Spleen (tissue), 11 donors: ENCODE results near the gene HECTD1. TPM values are rescaled to one million over a fixed set of nuclear protein-coding genes. Genes with fewer than 3 reads are reported as not detected.

Source experiments
- DNase-seq: peaks from one replicate; pipeline ENCODE4 v3.0.0-alpha.2; 2020
- H3K27ac ChIP-seq, 8 donors: fragments of 200-600 bp; sonication (generic) in 7 of 8; 1 replicate in 4 of 8; 2 replicates in 4 of 8; pipeline versions ENCODE4 v1.5.0 to v1.8.0; 2016 to 2021; ENCODE audit warnings: inconsistent platforms in 4 of 8, mild to moderate bottlenecking in 4 of 8, moderate library complexity in 1 of 8
- H3K27me3 ChIP-seq, 7 donors: fragments of 200-600 bp; sonication (generic) in 6 of 7; replicated peaks in 1 of 7; 1 replicate in 4 of 7; 2 replicates in 3 of 7; pipeline versions ENCODE4 v1.5.0 to v1.8.0; 2016 to 2021; ENCODE audit warnings: inconsistent platforms in 3 of 7, mild to moderate bottlenecking in 1 of 7
- H3K36me3 ChIP-seq, 6 donors: fragments of 200-600 bp; sonication (generic) in 5 of 6; 1 replicate in 4 of 6; 2 replicates in 2 of 6; pipeline versions ENCODE4 v1.5.0 to v1.8.0; 2016 to 2021; ENCODE audit warnings: inconsistent platforms in 2 of 6
- H3K4me1 ChIP-seq, 6 donors: fragments of 200-600 bp; sonication (generic) in 5 of 6; 1 replicate in 3 of 6; 2 replicates in 3 of 6; pipeline versions ENCODE4 v1.5.0 to v1.8.0; 2016 to 2021; ENCODE audit warnings: inconsistent platforms in 3 of 6
- H3K4me3 ChIP-seq, 8 donors: fragments of 200-600 bp; sonication (generic) in 7 of 8; 1 replicate in 4 of 8; 2 replicates in 4 of 8; pipeline versions ENCODE4 v1.5.0 to v1.8.0; 2016 to 2021; ENCODE audit warnings: inconsistent platforms in 4 of 8, mild to moderate bottlenecking in 4 of 8, moderate library complexity in 2 of 8
- H3K9me3 ChIP-seq, 8 donors: fragments of 200-600 bp; sonication (generic) in 7 of 8; 1 replicate in 4 of 8; 2 replicates in 4 of 8; pipeline versions ENCODE4 v1.5.0 to v1.8.0; 2016 to 2021; ENCODE audit warnings: inconsistent platforms in 4 of 8
- CTCF ChIP-seq, 11 experiments: fragments of 200-600 bp in 7 of 11; fragments of 450-650 bp in 4 of 11; sonication (generic) in 4 of 11; IDR thresholded peaks in 8 of 11; conservative IDR thresholded peaks in 3 of 11; 1 replicate in 7 of 11; 2 replicates in 4 of 11; pipeline versions ENCODE4 v1.4.0 to v1.8.0; 2016 to 2021; ENCODE audit warnings: antibody characterized with exemption in 11 of 11, inconsistent platforms in 4 of 11, mild to moderate bottlenecking in 1 of 11
- POLR2A ChIP-seq, 3 donors: fragments of 450-650 bp; IDR thresholded peaks; one replicate each; pipeline ENCODE4 v1.5.1; 2017; ENCODE audit warnings: antibody characterized with exemption in 3 of 3, mild to moderate bottlenecking in 1 of 3
- POLR2AphosphoS5 ChIP-seq, 3 donors: sonication (generic); formaldehyde crosslinking; IDR thresholded peaks; one replicate each; pipeline ENCODE4 v1.5.1; 2017; ENCODE audit warnings: antibody characterized with exemption in 3 of 3
- WGBS, 5 donors: extraction: QIAGEN DNeasy Blood & Tissue Kit in 3 of 5; methylation state at CpG; one replicate each; pipeline versions ENCODE4 v1.1.5 to v1.1.7; 2013 to 2018; 5-methylcytosine and 5-hydroxymethylcytosine counted together
- intact Hi-C: fragments of 100-400 bp; cut with DNase I; formaldehyde crosslinking; loops from one replicate; pipeline ENCODE4 v1.15.0; 2023; ENCODE audit warnings: low total_unique reads
- polyA plus RNA-seq, 3 donors: library from polyadenylated mRNA; stranded (reverse); fragments of 200-250 nt; gene quantifications; one replicate each; pipeline ENCODE4 v1.2.1, GENCODE V29; 2013
- total RNA-seq, 7 donors: library from RNA; depleted of rRNA in 3 of 7; stranded (reverse); fragments of >200 nt in 3 of 7; fragmentation: NEBNext Ultra II Directional in 4 of 7; extraction: Animal tissue kit (Norgen Biotek cat#: 25700) in 4 of 7; gene quantifications; one replicate each; pipeline versions ENCODE4 v1.1.0 to v1.2.1, GENCODE V29; 2016 to 2021
- donor health status: healthy with polysubstance abuse.
- donor health status: DM: no; HTN: no; CAD: no; lungs with moderate emphysema.
- donor health status: DM: no; HTN: no; CAD: no.
- donor health status: Bipolar disorder and iron deficiency.
- donor health status: healthy.
- donor health status: DM: no; HTN: no; CAD: no.
- donor health status: DM: yes; HTN: yes; CAD: no.

HECTD1 gene
- total and polyA plus RNA-seq, 10 donors: 27.6 to 176 (median 145) TPM

DNA sequence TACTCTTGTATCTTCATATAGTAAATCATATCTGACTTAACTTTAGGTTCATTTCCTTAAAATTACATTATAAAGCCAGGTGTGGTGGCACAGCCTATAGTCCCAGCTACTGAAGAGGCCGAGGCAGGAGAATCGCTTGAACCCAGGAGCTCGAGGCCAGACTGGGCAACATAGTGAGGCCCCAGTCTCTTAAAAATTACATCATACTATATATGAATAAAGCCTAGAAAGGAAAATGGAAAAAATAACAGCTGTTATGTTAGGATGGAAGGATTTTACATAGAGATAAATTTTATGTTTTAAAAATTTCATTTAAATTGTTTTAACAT, 4.2 kb downstream of the HECTD1 start:
- DNase-seq: no peak
- Histone ChIP-seq H3K4me3 (no peak overlapping the region), H3K9me3 (no peaks in the 10 kb centered on the region), H3K27ac (no peak overlapping the region), H3K27me3 (no peaks in the 10 kb centered on the region), H3K4me1 (peaks cover 18 to 84% (median 47%) of the 10 kb centered on the region in 6 donors), H3K36me3 (peaks cover 0 to 47% (median 12%) of the 10 kb centered on the region in 6 donors)
- intact Hi-C loops: no loop called here
- TF ChIP-seq CTCF (IDR thresholded peaks at IDR 0.05 in 8 of 11, conservative IDR thresholded peaks at IDR 0.05 in 3 of 11): no peak
- no peak for TF ChIP-seq POLR2A (IDR thresholded peaks at IDR 0.05)
- TF ChIP-seq POLR2AphosphoS5 (IDR thresholded peaks at IDR 0.05): no peak
- WGBS, 5 donors: 96 to 99% (median 97%) methylated on average over 3 of the region's 3 CpGs

DNA sequence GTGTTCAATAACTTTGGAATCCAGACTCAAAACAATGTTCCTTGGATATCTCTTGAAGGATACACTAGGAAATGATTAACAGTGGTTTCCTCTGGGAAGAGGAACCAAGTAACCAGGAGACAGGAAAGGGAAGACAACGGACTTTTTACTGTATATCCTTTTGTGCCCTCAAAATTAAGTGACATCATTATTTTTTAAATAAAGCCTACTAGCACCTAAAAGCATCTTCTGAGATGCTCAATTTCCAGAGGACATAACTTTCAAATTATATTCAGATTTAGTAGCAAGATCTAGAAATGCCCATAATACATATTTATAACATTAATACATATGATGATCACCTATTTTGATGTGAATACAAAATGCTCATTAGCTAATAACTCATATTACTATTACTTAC, 6.5 kb downstream of the HECTD1 start:
- WGBS, 5 donors: 18 to 60% (median 40%) methylated on average over 1 of the region's 1 CpG
- intact Hi-C loops: no loop called here
- no peak for DNase-seq
- Histone ChIP-seq H3K4me1 (peaks cover 24 to 97% (median 59%) of the 10 kb centered on the region in 6 donors), H3K9me3 (no peaks in the 10 kb centered on the region), H3K27me3 (no peaks in the 10 kb centered on the region), H3K36me3 (peaks cover 0 to 64% (median 12%) of the 10 kb centered on the region in 6 donors), H3K27ac (no peak overlapping the region), H3K4me3 (no peak overlapping the region)
- TF ChIP-seq POLR2AphosphoS5 (IDR thresholded peaks at IDR 0.05): no peak
- no peak for TF ChIP-seq CTCF (IDR thresholded peaks at IDR 0.05 in 8 of 11, conservative IDR thresholded peaks at IDR 0.05 in 3 of 11)
- no peak for TF ChIP-seq POLR2A (IDR thresholded peaks at IDR 0.05)

DNA sequence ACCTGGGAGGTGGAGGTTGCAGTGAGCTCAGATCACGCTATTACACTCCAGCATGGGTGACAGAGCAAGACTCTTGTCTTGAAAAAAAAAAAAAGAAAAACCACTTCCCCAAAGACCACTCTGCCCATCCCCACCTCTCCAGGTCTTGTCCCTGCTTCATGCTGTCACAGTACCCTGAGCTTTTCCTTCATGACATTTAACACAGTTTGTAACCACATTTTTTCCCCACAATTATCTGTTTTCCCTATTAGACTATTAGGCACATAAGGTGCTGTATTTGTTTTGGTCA, 6.9 kb downstream of the HECTD1 start:
- TF ChIP-seq POLR2AphosphoS5 (IDR thresholded peaks at IDR 0.05): no peak
- H3K9me3 ChIP-seq: no peaks in the 10 kb centered on the region
- H3K27me3 ChIP-seq: no peaks in the 10 kb centered on the region
- H3K27ac ChIP-seq: no peak overlapping the region
- intact Hi-C loops: no loop called here
- no peak for DNase-seq
- H3K4me3 ChIP-seq: no peak overlapping the region
- H3K4me1 ChIP-seq: peaks cover 20 to 97% (median 57%) of the 10 kb centered on the region in 6 donors
- H3K36me3 ChIP-seq: peaks cover 0 to 68% (median 12%) of the 10 kb centered on the region in 6 donors
- WGBS, 5 donors: 29 to 67% (median 56%) methylated on average over 1 of the region's 1 CpG

DNA sequence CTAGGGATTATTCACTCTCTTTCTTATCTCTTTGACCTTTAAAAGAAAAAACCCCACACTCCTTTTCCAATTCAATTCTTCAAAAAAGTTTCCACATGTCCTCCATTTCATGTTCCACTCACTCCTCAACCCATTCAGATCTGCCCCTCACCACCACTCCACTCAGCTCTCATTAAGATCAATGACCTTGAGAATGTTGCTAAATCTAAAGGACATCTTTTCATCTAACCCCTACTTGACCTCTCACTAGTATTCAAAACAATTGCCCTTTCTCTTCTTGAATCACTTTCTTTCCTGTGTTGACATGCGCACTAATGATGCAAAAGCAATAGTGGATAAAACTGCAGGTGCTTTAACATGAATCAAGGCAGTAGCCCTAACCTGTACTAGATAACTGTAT, 9.9 kb downstream of the HECTD1 start:
- intact Hi-C loops: no loop called here
- H3K4me1 ChIP-seq: peaks cover 18 to 98% (median 57%) of the 10 kb centered on the region in 6 donors
- H3K27me3 ChIP-seq: no peaks in the 10 kb centered on the region
- 77 to 91% (median 83%) methylated on average over 1 of the region's 1 CpG for WGBS, 5 donors
- no peak for DNase-seq
- no peak overlapping the region for H3K27ac ChIP-seq
- H3K9me3 ChIP-seq: no peaks in the 10 kb centered on the region
- peaks cover 0 to 74% (median 9%) of the 10 kb centered on the region in 6 donors for H3K36me3 ChIP-seq
- TF ChIP-seq POLR2AphosphoS5 (IDR thresholded peaks at IDR 0.05) (no peak), POLR2A (IDR thresholded peaks at IDR 0.05) (no peak), CTCF (IDR thresholded peaks at IDR 0.05 in 8 of 11, conservative IDR thresholded peaks at IDR 0.05 in 3 of 11) (no peak)
- no peak overlapping the region for H3K4me3 ChIP-seq
